Ovary (tissue), 9 donors: ENCODE data around the gene EDDM3A. TPM values are rescaled to one million over a fixed set of nuclear protein-coding genes. Genes with fewer than 3 reads are reported as not detected.

Experiments
- DNase-seq, 5 donors: peaks; one replicate each; pipeline ENCODE4 v3.0.0-alpha.2; 2019 to 2020
- H3K27ac ChIP-seq, 2 donors: fragments of 200-600 bp; one replicate each; pipeline versions ENCODE4 v1.5.1 to v1.8.0; 2019 to 2022
- H3K27me3 ChIP-seq: fragments of 200-600 bp; one replicate; pipeline ENCODE4 v1.8.0; 2022
- H3K36me3 ChIP-seq: fragments of 200-600 bp; sonication (generic); one replicate; pipeline ENCODE4 v1.5.1; 2019
- H3K4me1 ChIP-seq: one replicate; pipeline ENCODE4 v1.8.1; 2013; ENCODE audit warnings: mild to moderate bottlenecking, moderate library complexity; ENCODE audit not compliant: insufficient read depth
- H3K4me3 ChIP-seq: fragments of 200-600 bp; sonication (generic); one replicate; pipeline ENCODE4 v1.5.1; 2017
- H3K9me3 ChIP-seq, 2 donors: fragments of 200-600 bp in 1 of 2; sonication (generic) in 1 of 2; one replicate each; pipeline versions ENCODE4 v1.5.1 to v1.8.1; 2013 to 2019; ENCODE audit warnings: mild to moderate bottlenecking in 1 of 2, moderate library complexity in 1 of 2
- CTCF ChIP-seq, 3 donors: fragments of 450-650 bp in 2 of 3; fragments of 200-600 bp in 1 of 3; IDR thresholded peaks; one replicate each; pipeline versions ENCODE4 v1.5.1 to v1.8.0; 2016 to 2022; ENCODE audit warnings: antibody characterized with exemption in 3 of 3, mild to moderate bottlenecking in 1 of 3
- EP300 ChIP-seq: sonication (generic); formaldehyde crosslinking; IDR thresholded peaks from one replicate; pipeline ENCODE4 v1.6.1; 2017; ENCODE audit warnings: antibody characterized with exemption
- POLR2A ChIP-seq: fragments of 450-650 bp; IDR thresholded peaks from one replicate; pipeline ENCODE4 v1.6.1; 2017; ENCODE audit warnings: antibody characterized with exemption, mild to moderate bottlenecking, moderate library complexity
- WGBS, 3 donors: extraction: QIAGEN DNeasy Blood & Tissue Kit in 1 of 3; methylation state at CpG; one replicate each; pipeline versions ENCODE4 v1.1.5 to v1.1.7; 2013 to 2017; 5-methylcytosine and 5-hydroxymethylcytosine counted together
- intact Hi-C, 4 donors: fragments of 100-400 bp; cut with DNase I; formaldehyde crosslinking; loops; one replicate each; pipeline versions ENCODE4 v1.11.0 to v1.15.1; 2022 to 2023
- polyA plus RNA-seq, 2 donors: library from polyadenylated mRNA; stranded (reverse); fragments of 200-250 nt in 1 of 2; fragments of 350-450 nt in 1 of 2; fragmentation: Illumina TruSeq in 1 of 2; extraction: RNeasy Lipid Tissue Mini Kit (QIAGEN cat#74804) in 1 of 2; gene quantifications; one replicate each; pipeline ENCODE4 v1.2.3, GENCODE V29; 2013 to 2014
- total RNA-seq, 7 donors: library from RNA; depleted of rRNA in 2 of 7; stranded (reverse); fragments of >200 nt in 2 of 7; fragmentation: NEBNext Ultra II Directional in 3 of 7; extraction: Animal tissue kit (Norgen Biotek cat#: 25700) in 3 of 7; gene quantifications; one replicate each; pipeline versions ENCODE4 v1.1.0 to v1.2.4, GENCODE V29; 2016 to 2023
- donor health status: DM: no; HTN: no; CAD: no; lungs with moderate emphysema.
- donor health status: DM: no; HTN: no; CAD: no.
- donor health status: Bipolar disorder and iron deficiency.
- donor health status: DM: yes; HTN: yes; CAD: no.
- donor health status: DM: no; HTN: no; CAD: no.
- donor health status: DM: yes; HTN: yes; CAD: no.

EDDM3A gene
- total and polyA plus RNA-seq, 9 donors = not detected

- Histone ChIP-seq H3K27me3 (no peaks in the 10 kb centered on the region), H3K36me3 (no peaks in the 10 kb centered on the region), H3K27ac (no peak overlapping the region), H3K9me3 (no peaks in the 10 kb centered on the region), H3K4me1 (no peaks in the 10 kb centered on the region), H3K4me3 (no peak overlapping the region)
- intact Hi-C loops = no loop called here
- DNase-seq = no peak
- WGBS, 3 donors = 88 to 97% (median 89%) methylated on average over 1 of the region's 1 CpG
- TF ChIP-seq POLR2A (no peak), CTCF (IDR thresholded peaks at IDR 0.05) (no peak), EP300 (no peak)
These were observed 30.2 kb downstream of the EDDM3A start for GRCh38 chr14:20775901-20776300.

GRCh38 chr14:20781803-20782202, 36.1 kb downstream of the EDDM3A start:
- no peak overlapping the region for H3K4me3 ChIP-seq
- intact Hi-C loops = no loop called here
- no peaks in the 10 kb centered on the region for H3K27me3 ChIP-seq
- no peak for TF ChIP-seq CTCF (IDR thresholded peaks at IDR 0.05)
- no peak for TF ChIP-seq POLR2A
- TF ChIP-seq EP300 = no peak
- no peak for DNase-seq
- 41 to 76% (median 50%) methylated on average over 4 of the region's 4 CpGs for WGBS, 3 donors
- H3K9me3 ChIP-seq = no peaks in the 10 kb centered on the region
- H3K36me3 ChIP-seq = no peaks in the 10 kb centered on the region
- H3K4me1 ChIP-seq = no peaks in the 10 kb centered on the region
- no peak overlapping the region for H3K27ac ChIP-seq

GRCh38 chr14:20782280-20782890, 36.7 kb downstream of the EDDM3A start:
- H3K27ac ChIP-seq = no peak overlapping the region
- no peaks in the 10 kb centered on the region for H3K9me3 ChIP-seq
- TF ChIP-seq EP300 = no peak
- TF ChIP-seq POLR2A = no peak
- TF ChIP-seq CTCF (IDR thresholded peaks at IDR 0.05) = no peak
- no peaks in the 10 kb centered on the region for H3K4me1 ChIP-seq
- intact Hi-C loops = no loop called here
- no peak overlapping the region for H3K4me3 ChIP-seq
- no peaks in the 10 kb centered on the region for H3K27me3 ChIP-seq
- no peak for DNase-seq
- H3K36me3 ChIP-seq = no peaks in the 10 kb centered on the region
- WGBS, 3 donors = 10 to 35% (median 16%) methylated on average over 5 of the region's 5 CpGs

GRCh38 chr14:20787025-20787424, 41.3 kb downstream of the EDDM3A start:
- no peak overlapping the region for H3K4me3 ChIP-seq
- DNase-seq = no peak
- WGBS, 3 donors = 23 to 52% (median 29%) methylated on average over 4 of the region's 4 CpGs
- TF ChIP-seq EP300 (no peak), POLR2A (no peak), CTCF (IDR thresholded peaks at IDR 0.05) (no peak)
- no peaks in the 10 kb centered on the region for H3K9me3 ChIP-seq
- intact Hi-C loops = no loop called here
- no peaks in the 10 kb centered on the region for H3K36me3 ChIP-seq
- H3K27ac ChIP-seq = no peak overlapping the region
- H3K27me3 ChIP-seq = no peaks in the 10 kb centered on the region
- H3K4me1 ChIP-seq = no peaks in the 10 kb centered on the region
